PC-3 (cell line): Measurements from ENCODE around the gene RPL29. TPM values are rescaled to one million over a fixed set of nuclear protein-coding genes. Genes with fewer than 3 reads are reported as not detected.
"Not testable (repeated sequence)": the region's sequence is repeated elsewhere in the genome, so short reads cannot be mapped to it uniquely, and the experiment has no call there.

Source experiments
- ATAC-seq: fragments of 200-7000 bp; cut with Tn5 transposase; 2 replicates; pipeline ENCODE4 v1.9.1; 2020; ENCODE audit warnings: mild to moderate bottlenecking, moderate library complexity
- BruUV-seq: library from RNA; stranded (reverse); fragments of 400-500 nt; replicated peaks from 2 replicates; lab custom pipeline; 2021; lab: Mats Ljungman, UMichigan
- CTCF ChIA-PET: fragments of 300-600 bp; sonication (Branson Sonifier 250); formaldehyde crosslinking; loops from one replicate; lab custom pipeline; 2022; ENCODE audit warnings: antibody characterized with exemption; lab: Charles Lee
- POLR2A ChIA-PET: fragments of 300-600 bp; sonication (Branson Sonifier 250); formaldehyde crosslinking; loops from one replicate; lab custom pipeline; 2022; ENCODE audit warnings: antibody characterized with exemption; ENCODE audit not compliant: unreplicated experiment; lab: Charles Lee
- DNase-seq: peaks from one replicate; pipeline ENCODE4 v3.0.0-alpha.2; 2015
- H2AFZ ChIP-seq: fragments of 300-600 bp; sonication (generic); 2 replicates; pipeline ENCODE4 v1.6.0; 2016; ENCODE audit warnings: antibody characterized with exemption, low read length
- H3F3A ChIP-seq: fragments of 300-600 bp; sonication (generic); one replicate; pipeline ENCODE4 v1.6.0; 2017; ENCODE audit warnings: antibody characterized with exemption, low read length, control low read depth, mild to moderate bottlenecking; ENCODE audit not compliant: unreplicated experiment
- H3K27ac ChIP-seq: fragments of 300-600 bp; sonication (generic); 2 replicates; pipeline ENCODE4 v1.5.1; 2016; ENCODE audit warnings: mild to moderate bottlenecking, low read length
- H3K27me3 ChIP-seq: fragments of 300-600 bp; sonication (generic); 2 replicates; pipeline ENCODE4 v1.6.1; 2016; ENCODE audit warnings: low read length, mixed read lengths
- H3K36me3 ChIP-seq: fragments of 300-600 bp; sonication (generic); 2 replicates; pipeline ENCODE4 v1.6.1; 2016; ENCODE audit warnings: low read depth, mixed run types, low read length, mixed read lengths
- H3K4me1 ChIP-seq: fragments of 300-600 bp; sonication (generic); 2 replicates; pipeline ENCODE4 v1.5.1; 2016; ENCODE audit warnings: low read length; ENCODE audit not compliant: insufficient read depth
- H3K4me2 ChIP-seq: fragments of 300-600 bp; sonication (generic); 2 replicates; pipeline ENCODE4 v1.6.0; 2016; ENCODE audit warnings: low read length
- H3K4me3 ChIP-seq: fragments of 300-600 bp; sonication (generic); 2 replicates; pipeline ENCODE4 v1.5.1; 2016; ENCODE audit warnings: mild to moderate bottlenecking, low read length, mixed read lengths
- H3K79me2 ChIP-seq: fragments of 300-600 bp; sonication (generic); 2 replicates; pipeline ENCODE4 v1.6.1; 2017; ENCODE audit warnings: low read length, mixed read lengths
- H3K9ac ChIP-seq: fragments of 300-600 bp; sonication (generic); 2 replicates; pipeline ENCODE4 v1.6.0; 2016; ENCODE audit warnings: mild to moderate bottlenecking, low read length
- H3K9me2 ChIP-seq: fragments of 300-600 bp; sonication (generic); replicated peaks from 2 replicates; pipeline ENCODE4 v1.6.1; 2016; ENCODE audit warnings: mixed run types, low read length, mixed read lengths
- H3K9me3 ChIP-seq: fragments of 300-600 bp; sonication (generic); 2 replicates; pipeline ENCODE4 v1.6.1; 2016; ENCODE audit warnings: low read length, mixed read lengths
- H4K20me1 ChIP-seq: fragments of 300-600 bp; sonication (generic); 2 replicates; pipeline ENCODE4 v1.6.1; 2016; ENCODE audit warnings: low read length, mixed read lengths
- CTCF ChIP-seq: fragments of 300-600 bp; sonication (generic); conservative IDR thresholded peaks from 2 replicates; pipeline ENCODE4 v1.5.1; 2017; ENCODE audit warnings: antibody characterized with exemption, low read depth, mild to moderate bottlenecking, low read length
- EZH2 ChIP-seq: fragments of 300-600 bp; sonication (generic); IDR thresholded peaks from one replicate; pipeline ENCODE4 v1.6.1; 2017; ENCODE audit warnings: antibody characterized with exemption, mild to moderate bottlenecking, low read length; ENCODE audit not compliant: unreplicated experiment
- EZH2phosphoT487 ChIP-seq: fragments of 300-600 bp; sonication (generic); IDR thresholded peaks from 2 replicates; pipeline ENCODE4 v1.6.1; 2018; ENCODE audit warnings: mild to moderate bottlenecking, antibody characterized with exemption, low read length, borderline replicate concordance
- intact Hi-C: fragments of 100-400 bp; cut with micrococcal nuclease; formaldehyde crosslinking; loops from 2 replicates; pipeline ENCODE4 v1.9.0; 2023
- total RNA-seq: library from RNA; depleted of rRNA; stranded (reverse); fragments of >200 nt; gene quantifications from 2 replicates; pipeline ENCODE4 v1.2.3, GENCODE V29; 2014

The RPL29 gene
- total RNA-seq, 1 experiment from 2014 or later, result 1,807 TPM

- Histone ChIP-seq H3K36me3 (no peaks in the 10 kb centered on the region), H3K27ac (no peak overlapping the region), H3F3A (peaks cover 6% of the 10 kb centered on the region), H3K9ac (no peak overlapping the region), H2AFZ (no peak overlapping the region), H3K4me2 (no peak overlapping the region), H3K79me2 (no peaks in the 10 kb centered on the region), H3K9me3 (no peaks in the 10 kb centered on the region), H3K4me3 (no peak overlapping the region), H4K20me1 (no peaks in the 10 kb centered on the region), H3K27me3 (no peaks in the 10 kb centered on the region), H3K4me1 (peaks cover 41% of the 10 kb centered on the region), H3K9me2 (no peaks in the 10 kb centered on the region)
- intact Hi-C loops, result no loop called here
- ATAC-seq (no peak), DNase-seq (no peak)
- TF ChIP-seq EZH2phosphoT487 (no peak), CTCF (no peak), EZH2 (no peak)
- ChIA-PET POLR2A (no interaction called here), CTCF (interaction anchor here (0.5 kb wide), 1 partner anchor 13 kb away, joined by 7 read pairs; no protein-coding TSS in a partner anchor)
- no TSS peak for BruUV-seq
Observed at GRCh38 chr3:52043750-52044149, 48.1 kb upstream of the RPL29 start.

- BruUV-seq, H3K27ac ChIP-seq, H4K20me1 ChIP-seq, H3K9ac ChIP-seq, intact Hi-C loops, CTCF ChIA-PET, H3K36me3 ChIP-seq, H3K27me3 ChIP-seq, POLR2A ChIA-PET, H2AFZ ChIP-seq, DNase-seq, H3F3A ChIP-seq, H3K79me2 ChIP-seq, ATAC-seq, H3K4me3 ChIP-seq, H3K4me2 ChIP-seq, H3K9me2 ChIP-seq, H3K9me3 ChIP-seq: not testable (repeated sequence)
- peaks cover 44% of the 10 kb centered on the region for H3K4me1 ChIP-seq
Observed at GRCh38 chr3:52043039-52043438, 47.3 kb upstream of the RPL29 start.

- TF ChIP-seq EZH2phosphoT487 (no peak), CTCF (peak; percentile 42; the same call in 1 of the 2 replicates), EZH2 (no peak)
- ChIA-PET CTCF (no interaction called here), POLR2A (no interaction called here)
- intact Hi-C loops, result no loop called here
- no peaks in the 10 kb centered on the region for H3K79me2 ChIP-seq
- no peaks in the 10 kb centered on the region for H3K36me3 ChIP-seq
- no peaks in the 10 kb centered on the region for H4K20me1 ChIP-seq
- H3K4me3 ChIP-seq, result no peak overlapping the region
- H3F3A ChIP-seq, result peaks cover 4% of the 10 kb centered on the region
- no peaks in the 10 kb centered on the region for H3K9me3 ChIP-seq
- no peaks in the 10 kb centered on the region for H3K27me3 ChIP-seq
- no TSS peak for BruUV-seq
- no peak for ATAC-seq
- H3K9ac ChIP-seq, result no peak overlapping the region
- peaks cover 35% of the 10 kb centered on the region for H3K4me1 ChIP-seq
- no peaks in the 10 kb centered on the region for H3K9me2 ChIP-seq
- no peak overlapping the region for H2AFZ ChIP-seq
- H3K27ac ChIP-seq, result no peak overlapping the region
- peak; percentile 21 for DNase-seq
- no peak overlapping the region for H3K4me2 ChIP-seq
Observed at GRCh38 chr3:52041118-52041731, 45.5 kb upstream of the RPL29 start.
